ENCODE data around the gene SPTLC3.
"Not testable (repeated sequence)": the region's sequence is repeated elsewhere in the genome, so short reads cannot be mapped to it uniquely, and the experiment has no call there.

The SPTLC3 gene

GRCh38 chr20:13008761-13009681 is at the start of gene SPTLC3:
Gene SPTLC3 (plus strand): TSS chr20:13008972. CDS start chr20:13009268, 296 bp downstream.
- DNase-seq (ENCODE audit: low read depth), result no peak

DNA sequence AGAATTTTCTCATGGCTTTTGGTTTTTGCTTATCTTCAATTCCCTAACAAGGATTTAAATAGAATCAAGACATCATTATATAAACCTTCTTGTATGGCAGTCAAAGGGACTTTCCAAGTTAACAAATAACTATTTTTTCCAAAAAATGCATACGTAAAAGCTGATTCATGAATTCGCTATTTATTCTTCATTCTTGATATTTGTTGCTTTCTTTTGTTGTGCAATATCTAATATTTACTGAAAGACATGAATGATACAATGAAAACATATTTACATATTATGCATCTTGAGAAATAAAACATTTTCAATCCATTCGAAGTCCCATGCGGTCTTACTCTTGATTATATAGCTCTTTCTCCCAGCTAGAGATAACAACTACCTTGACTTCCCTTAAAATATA is 47.0 kb upstream of the SPTLC3 start:
- DNase-seq (ENCODE audit: low read depth), result no peak

GRCh38 chr20:12962895-12963294 is 45.9 kb upstream of the SPTLC3 start:
- no peak for DNase-seq (ENCODE audit: low read depth)

DNA sequence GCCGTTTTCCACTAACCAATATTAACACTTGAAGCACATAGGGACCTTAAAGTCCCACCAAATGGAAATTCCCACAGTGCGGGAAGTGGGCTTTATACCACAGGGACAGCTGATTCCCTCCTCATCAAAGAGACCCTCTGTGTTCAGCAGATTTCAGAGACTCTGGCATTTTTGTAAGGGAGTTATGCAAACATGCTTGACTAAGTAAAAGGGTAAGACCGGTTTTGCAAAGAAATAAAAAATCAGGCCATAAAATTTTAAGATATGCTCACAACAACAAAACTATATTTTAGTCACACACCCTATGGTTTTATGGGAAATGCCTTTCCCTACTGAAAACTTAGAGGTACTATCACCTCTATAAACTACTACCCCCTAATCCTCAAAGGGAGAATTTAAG is 45.4 kb upstream of the SPTLC3 start:
- DNase-seq (ENCODE audit: low read depth), result no peak

GRCh38 chr20:12965212-12965869 is 43.4 kb upstream of the SPTLC3 start:
- DNase-seq (ENCODE audit: low read depth), result no peak

DNA sequence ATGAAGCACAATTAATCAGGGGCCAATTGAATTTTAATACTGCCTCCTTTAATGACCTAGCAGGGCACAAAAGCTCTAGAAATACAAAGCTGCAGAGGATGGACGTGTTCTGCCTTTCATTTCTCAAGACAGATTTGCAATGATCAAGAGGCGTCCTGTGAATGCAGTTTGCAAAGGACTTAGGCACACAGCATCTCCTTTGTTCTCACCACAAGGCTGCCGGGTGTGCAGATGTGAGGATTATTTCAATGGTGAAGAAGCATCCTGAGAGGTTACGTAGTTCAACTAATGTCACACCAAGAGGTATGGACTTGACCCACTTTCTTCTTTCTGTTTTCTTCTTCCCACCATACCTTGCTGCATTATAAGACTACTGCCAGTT is 42.9 kb upstream of the SPTLC3 start:
- no peak for DNase-seq (ENCODE audit: low read depth)

DNA sequence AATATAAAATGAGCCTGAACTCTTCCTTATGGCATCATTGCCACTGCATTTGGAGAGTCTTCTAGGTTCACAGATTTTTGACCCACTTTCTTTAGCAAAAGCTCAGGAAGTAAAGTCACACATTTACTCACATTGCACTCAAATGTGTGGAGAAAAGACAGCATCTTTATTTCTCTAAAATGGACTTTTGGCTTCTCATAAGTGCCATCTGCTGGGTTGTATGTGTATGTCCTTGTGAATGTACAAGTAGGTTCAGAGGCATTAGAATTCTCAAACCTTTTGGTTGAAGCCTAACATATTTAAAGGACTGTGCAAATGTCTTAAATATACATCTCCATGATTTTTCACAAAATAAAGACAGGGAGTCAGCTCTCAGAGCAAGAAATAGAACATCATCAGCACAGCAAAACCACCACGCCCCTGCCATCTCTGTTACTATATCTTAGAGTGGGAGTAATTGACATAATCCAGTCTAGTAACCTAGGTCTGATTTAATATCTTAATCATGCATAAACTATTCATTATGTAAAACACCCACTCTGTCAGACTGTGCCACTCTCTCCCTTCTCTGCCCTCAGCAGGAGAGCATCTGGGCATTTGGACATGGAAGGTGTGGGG is 42.2 kb upstream of the SPTLC3 start:
- DNase-seq (ENCODE audit: low read depth), result no peak

- DNase-seq (ENCODE audit: low read depth), result no peak
Observed at GRCh38 chr20:12967932-12968331, 40.8 kb upstream of the SPTLC3 start.

DNA sequence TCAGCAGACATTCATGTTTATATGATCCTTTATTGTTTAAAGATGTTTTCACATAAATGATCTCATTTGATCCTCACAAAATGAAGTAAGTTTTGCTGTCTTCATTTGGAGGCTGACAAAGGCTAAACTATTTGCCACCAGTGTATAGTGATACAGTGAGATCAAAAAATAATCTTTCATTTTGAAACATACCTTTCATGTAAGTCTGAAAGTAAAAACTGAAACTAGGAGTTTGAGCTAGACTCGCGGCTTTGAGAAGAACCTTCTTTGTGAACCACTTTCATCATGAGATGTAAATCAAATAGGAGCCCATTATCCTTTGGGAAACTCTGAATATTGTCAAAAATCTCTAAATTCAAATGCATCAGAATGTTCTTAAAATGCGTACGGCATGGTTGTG is 40.3 kb upstream of the SPTLC3 start:
- DNase-seq (ENCODE audit: low read depth), result no peak

- no peak for DNase-seq (ENCODE audit: low read depth)
Observed at GRCh38 chr20:12969071-12969669, 39.6 kb upstream of the SPTLC3 start.

GRCh38 chr20:12970372-12970821 is 38.4 kb upstream of the SPTLC3 start:
- DNase-seq (ENCODE audit: low read depth), result no peak

- DNase-seq (ENCODE audit: low read depth), result no peak
Observed at GRCh38 chr20:12975833-12976608, 32.8 kb upstream of the SPTLC3 start.

DNA sequence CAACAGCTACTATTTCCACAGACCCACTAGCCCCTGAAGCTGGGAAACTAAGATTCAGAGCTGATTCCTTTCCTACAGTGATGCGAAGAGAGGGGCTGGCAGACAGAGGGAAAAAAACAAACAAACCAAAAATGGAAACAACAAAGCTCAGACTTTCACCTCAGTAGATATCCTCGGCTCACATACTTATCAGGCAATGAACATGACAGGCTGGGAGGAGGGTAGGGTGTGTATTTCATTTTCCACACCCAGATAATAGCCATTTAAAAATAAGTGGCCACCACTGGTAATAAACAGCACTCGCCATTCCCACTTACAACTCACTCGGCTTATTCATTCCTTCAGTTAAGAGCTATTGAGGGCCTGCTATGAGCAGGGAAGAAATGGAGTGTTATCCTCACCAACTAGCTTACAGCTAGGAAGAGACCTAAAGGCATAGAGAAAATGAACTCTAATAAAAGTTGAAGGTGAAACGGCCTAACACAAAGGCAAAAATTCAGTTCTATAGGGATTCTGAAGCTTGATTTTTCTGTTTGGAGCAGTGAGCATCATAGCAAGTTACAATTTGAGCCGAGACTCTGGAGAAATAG is 32.0 kb upstream of the SPTLC3 start:
- DNase-seq (ENCODE audit: low read depth), result no peak

GRCh38 chr20:12977328-12978125 is 31.2 kb upstream of the SPTLC3 start:
- no peak for DNase-seq (ENCODE audit: low read depth)

DNA sequence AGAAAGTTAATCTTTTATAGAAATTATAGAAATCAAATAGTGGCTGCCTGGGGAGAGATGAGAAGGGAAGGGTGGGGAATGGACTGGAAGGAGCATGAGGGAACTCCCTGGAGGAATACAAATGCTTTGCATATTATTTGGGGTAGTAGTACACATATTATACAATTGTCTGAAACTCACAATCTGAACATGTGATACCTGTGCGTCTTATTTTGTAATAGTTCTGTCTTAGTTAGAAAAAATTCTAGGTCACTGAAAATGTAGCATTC is 30.7 kb upstream of the SPTLC3 start:
- DNase-seq (ENCODE audit: low read depth), result no peak

DNA sequence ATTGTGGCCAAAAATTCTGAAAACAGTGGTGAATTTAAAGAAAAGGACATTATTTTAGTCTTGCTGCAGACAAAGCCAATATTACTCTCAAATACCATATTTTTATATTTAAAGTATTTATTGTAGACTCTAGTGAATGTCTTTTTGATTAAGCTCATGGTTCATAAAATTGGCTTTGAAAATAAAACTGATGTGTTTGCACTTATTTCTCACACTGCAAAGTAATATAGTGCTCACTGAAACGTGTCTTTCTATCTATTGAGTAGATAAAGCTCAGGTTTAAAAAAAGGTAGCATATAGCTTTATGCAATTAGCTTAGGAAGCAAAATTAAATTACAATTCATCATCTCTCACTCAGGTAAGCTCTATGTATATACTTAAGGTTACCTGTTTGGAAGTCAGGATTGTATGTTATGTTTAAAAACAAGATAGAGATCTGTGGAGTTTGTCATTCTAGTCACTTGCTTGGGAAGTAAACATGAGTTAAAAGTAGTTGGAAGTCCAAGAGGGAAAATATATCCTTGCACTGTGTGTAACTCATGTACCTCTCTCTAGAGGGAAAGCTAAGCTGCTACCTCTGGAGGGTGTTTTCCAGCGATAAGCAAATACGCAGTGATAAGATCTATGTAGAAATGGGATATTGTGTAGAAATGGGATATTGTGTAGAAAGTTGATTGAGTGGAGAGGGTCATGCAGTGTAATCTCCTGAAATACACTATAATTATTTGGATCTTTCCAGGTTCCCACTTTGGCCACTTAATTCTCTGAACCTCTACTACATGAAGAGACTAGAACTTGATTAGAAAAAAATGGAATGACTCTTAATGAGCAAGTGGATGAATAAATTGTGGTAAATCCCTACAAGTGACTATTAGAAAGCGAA is 29.9 kb upstream of the SPTLC3 start:
- DNase-seq (ENCODE audit: low read depth), result no peak

- not testable (repeated sequence) for DNase-seq (ENCODE audit: low read depth)
Observed at GRCh38 chr20:12979713-12980112, 29.1 kb upstream of the SPTLC3 start.

DNA sequence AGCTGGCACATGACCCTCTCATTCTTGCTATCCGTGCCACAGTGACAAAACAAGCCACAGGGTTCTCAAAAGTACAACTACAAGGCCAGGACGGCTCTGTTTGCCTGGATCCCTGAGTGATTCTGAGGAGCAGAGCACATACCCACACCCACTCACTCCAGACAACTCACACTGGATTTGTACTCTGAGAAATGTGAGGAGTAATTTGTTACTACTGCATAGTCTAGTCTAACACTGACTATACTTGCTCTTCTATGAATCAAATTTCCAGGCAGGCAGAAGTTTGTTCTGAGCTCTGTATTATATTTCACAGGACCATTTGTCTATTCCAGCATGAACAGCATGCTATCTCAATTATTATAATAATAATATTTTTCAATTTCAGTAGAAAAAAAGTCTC is 26.7 kb upstream of the SPTLC3 start:
- DNase-seq (ENCODE audit: low read depth), result no peak

GRCh38 chr20:12984069-12984765 is 24.6 kb upstream of the SPTLC3 start:
- DNase-seq (ENCODE audit: low read depth), result no peak

Data from activated T-cell treated with anti-CD3 and anti-CD28 coated beads for 24 hours (primary cell).